Sigmoid colon (tissue), 7 donors: ENCODE measurements around the gene RETN. TPM values are rescaled to one million over a fixed set of nuclear protein-coding genes. Genes with fewer than 3 reads are reported as not detected.

ENCODE experiments used
- DNase-seq: peaks from one replicate; pipeline ENCODE4 v3.0.0-alpha.2; 2019
- H3K27ac ChIP-seq, 4 donors: fragments of 200-600 bp; sonication (generic); one replicate each; pipeline ENCODE4 v1.5.1; 2016 to 2019; ENCODE audit warnings: mild to moderate bottlenecking in 1 of 4
- H3K27me3 ChIP-seq, 3 donors: fragments of 200-600 bp; sonication (generic); one replicate each; pipeline ENCODE4 v1.5.1; 2019; ENCODE audit warnings: mild to moderate bottlenecking in 1 of 3
- H3K36me3 ChIP-seq, 4 donors: fragments of 200-600 bp; sonication (generic); one replicate each; pipeline ENCODE4 v1.5.1; 2016 to 2019
- H3K4me1 ChIP-seq, 4 donors: fragments of 200-600 bp; sonication (generic); one replicate each; pipeline ENCODE4 v1.5.1; 2017 to 2019
- H3K4me3 ChIP-seq, 4 donors: fragments of 200-600 bp; sonication (generic); one replicate each; pipeline ENCODE4 v1.5.1; 2017 to 2019; ENCODE audit warnings: mild to moderate bottlenecking in 2 of 4, moderate library complexity in 1 of 4
- H3K9me3 ChIP-seq, 4 donors: fragments of 200-600 bp in 3 of 4; sonication (generic) in 3 of 4; one replicate each; pipeline versions ENCODE4 v1.5.1 to v1.6.1; 2013 to 2019
- CTCF ChIP-seq, 4 experiments: fragments of 450-650 bp in 3 of 4; fragments of 200-600 bp in 1 of 4; IDR thresholded peaks; one replicate each; pipeline ENCODE4 v1.5.1; 2016 to 2019; ENCODE audit warnings: antibody characterized with exemption in 4 of 4, mild to moderate bottlenecking in 3 of 4, moderate library complexity in 2 of 4
- EP300 ChIP-seq, 4 donors: sonication (generic); formaldehyde crosslinking; IDR thresholded peaks; one replicate each; pipeline ENCODE4 v1.6.1; 2017; ENCODE audit warnings: antibody characterized with exemption in 4 of 4
- POLR2A ChIP-seq, 2 donors: fragments of 450-650 bp; IDR thresholded peaks; one replicate each; pipeline ENCODE4 v1.6.1; 2016; ENCODE audit warnings: antibody characterized with exemption in 2 of 2, mild to moderate bottlenecking in 2 of 2, moderate library complexity in 2 of 2
- POLR2AphosphoS5 ChIP-seq, 4 donors: sonication (generic); formaldehyde crosslinking; IDR thresholded peaks; one replicate each; pipeline ENCODE4 v1.6.1; 2017; ENCODE audit warnings: antibody characterized with exemption in 4 of 4
- WGBS, 2 donors: extraction: QIAGEN DNeasy Blood & Tissue Kit; methylation state at CpG; one replicate each; pipeline ENCODE4 v1.1.7; 2013; 5-methylcytosine and 5-hydroxymethylcytosine counted together
- intact Hi-C: fragments of 100-400 bp; cut with DNase I; formaldehyde crosslinking; loops from one replicate; pipeline ENCODE4 v1.15.1; 2023
- polyA plus RNA-seq, 3 donors: library from polyadenylated mRNA; stranded (reverse); fragments of 200-250 nt; gene quantifications; one replicate each; pipeline ENCODE4 v1.2.3, GENCODE V29; 2013
- total RNA-seq, 4 donors: library from RNA; depleted of rRNA; stranded (reverse); fragments of >200 nt; gene quantifications; one replicate each; pipeline ENCODE4 v1.1.0, GENCODE V29; 2016
- donor health status: healthy with polysubstance abuse.
- donor health status: Bipolar disorder and iron deficiency.
- donor health status: healthy.

The RETN gene
- total and polyA plus RNA-seq, 7 donors: 3.6 to 38.1 (median 8.6) TPM; not detected in 4

DNA sequence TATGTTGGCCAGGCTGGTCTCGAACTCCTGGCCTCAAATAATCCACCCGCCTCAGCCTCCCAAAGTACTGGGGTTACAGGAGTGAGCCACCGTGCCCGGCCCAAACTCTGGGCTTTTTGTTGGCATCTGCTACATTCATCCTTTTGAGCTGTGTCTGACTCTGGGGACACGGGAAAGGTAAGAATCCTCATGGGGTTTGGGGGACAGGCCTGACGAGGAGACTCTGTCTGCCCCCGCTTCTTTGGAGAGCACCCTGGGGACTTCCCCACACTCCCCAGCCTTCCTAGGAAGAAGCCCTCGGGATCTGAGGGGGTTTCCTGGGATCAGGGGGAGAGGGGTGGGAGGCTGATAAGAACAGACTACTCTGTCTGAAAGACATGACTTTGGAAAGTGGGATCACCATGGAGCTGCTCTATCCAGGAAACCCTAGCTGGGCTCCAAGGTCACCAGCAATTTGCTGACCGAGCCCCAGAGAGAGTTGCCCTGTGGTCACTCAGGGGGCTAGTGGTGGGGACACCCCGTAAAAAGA lies 41.1 kb downstream of the RETN start:
- intact Hi-C loops: no loop called here
- Histone ChIP-seq H3K4me3 (no peak overlapping the region), H3K4me1 (no peaks in the 10 kb centered on the region), H3K27me3 (no peaks in the 10 kb centered on the region), H3K27ac (no peak overlapping the region), H3K9me3 (no peaks in the 10 kb centered on the region), H3K36me3 (no peaks in the 10 kb centered on the region)
- 74 to 76% methylated on average over 10 of the region's 10 CpGs for WGBS, 2 donors
- DNase-seq: no peak
- no peak for TF ChIP-seq CTCF (IDR thresholded peaks at IDR 0.05)
- no peak for TF ChIP-seq POLR2AphosphoS5 (IDR thresholded peaks at IDR 0.05)
- no peak for TF ChIP-seq EP300 (IDR thresholded peaks at IDR 0.05)
- TF ChIP-seq POLR2A (IDR thresholded peaks at IDR 0.05): no peak

GRCh38 chr19:7710616-7711015 lies 41.8 kb downstream of the RETN start:
- WGBS, 2 donors: 76 to 77% methylated on average over 5 of the region's 5 CpGs
- H3K27ac ChIP-seq: no peak overlapping the region
- H3K4me3 ChIP-seq: no peak overlapping the region
- H3K36me3 ChIP-seq: no peaks in the 10 kb centered on the region
- DNase-seq: no peak
- no peak for TF ChIP-seq CTCF (IDR thresholded peaks at IDR 0.05)
- no peak for TF ChIP-seq EP300 (IDR thresholded peaks at IDR 0.05)
- TF ChIP-seq POLR2AphosphoS5 (IDR thresholded peaks at IDR 0.05): no peak
- TF ChIP-seq POLR2A (IDR thresholded peaks at IDR 0.05): no peak
- intact Hi-C loops: no loop called here
- no peaks in the 10 kb centered on the region for H3K9me3 ChIP-seq
- no peaks in the 10 kb centered on the region for H3K27me3 ChIP-seq
- H3K4me1 ChIP-seq: no peaks in the 10 kb centered on the region

DNA sequence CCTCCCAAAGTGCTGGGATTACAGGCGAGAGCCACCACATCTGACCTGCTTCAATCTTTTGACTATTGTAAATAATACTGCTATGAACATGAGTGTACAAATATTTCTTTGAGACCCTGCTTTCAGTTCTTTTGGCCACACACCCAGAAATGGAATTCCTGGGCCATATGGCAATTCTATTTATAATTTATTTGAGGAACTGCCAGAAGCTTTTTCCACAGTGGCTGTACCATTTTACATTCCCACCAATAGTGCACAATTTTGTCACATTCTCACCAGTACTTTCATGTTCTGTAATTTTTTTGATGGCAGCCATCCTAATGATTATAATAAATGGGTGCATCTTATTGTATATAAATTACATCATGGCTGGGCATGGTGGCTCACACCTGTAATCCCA lies 46.8 kb downstream of the RETN start:
- WGBS, 2 donors: 79 to 84% methylated on average over 1 of the region's 1 CpG
- intact Hi-C loops: no loop called here

DNA sequence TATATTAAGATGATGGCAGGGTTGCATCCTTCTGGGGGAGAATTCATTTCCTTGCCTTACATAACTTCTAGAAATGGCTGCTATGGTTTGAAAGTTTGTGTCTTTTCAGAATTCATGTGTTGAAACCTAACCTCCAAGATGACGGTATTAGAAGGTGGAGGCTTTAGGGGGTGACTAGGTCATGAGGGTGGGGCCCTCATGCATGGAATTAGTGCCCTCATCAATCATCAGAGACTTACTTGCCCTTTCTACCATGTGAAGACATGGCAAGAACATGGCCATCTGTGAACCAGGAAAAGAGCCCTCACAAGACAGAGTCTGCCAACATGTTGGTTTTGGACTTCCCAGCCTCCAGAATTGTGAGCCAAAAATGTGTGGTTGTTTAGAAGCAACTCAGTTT lies 47.9 kb downstream of the RETN start:
- Histone ChIP-seq H3K36me3 (no peaks in the 10 kb centered on the region), H3K4me3 (no peak overlapping the region), H3K27ac (no peak overlapping the region), H3K4me1 (no peaks in the 10 kb centered on the region), H3K9me3 (peaks cover 0 to 4% (median 1%) of the 10 kb centered on the region in 4 donors), H3K27me3 (peaks cover 0 to 6% (median 0%) of the 10 kb centered on the region in 3 donors)
- TF ChIP-seq POLR2AphosphoS5 (IDR thresholded peaks at IDR 0.05) (no peak), CTCF (IDR thresholded peaks at IDR 0.05) (no peak)
- DNase-seq: no peak
- WGBS, 2 donors: 88 to 89% methylated on average over 1 of the region's 1 CpG
- intact Hi-C loops: no loop called here

More for the DNA sequence above, 46.8 kb downstream of the RETN start:
- Histone ChIP-seq H3K4me1 (no peaks in the 10 kb centered on the region), H3K9me3 (peaks cover 0 to 4% (median 1%) of the 10 kb centered on the region in 4 donors), H3K27ac (no peak overlapping the region), H3K4me3 (no peak overlapping the region), H3K27me3 (peaks cover 0 to 6% (median 0%) of the 10 kb centered on the region in 3 donors), H3K36me3 (no peaks in the 10 kb centered on the region)
- TF ChIP-seq POLR2AphosphoS5 (IDR thresholded peaks at IDR 0.05) (no peak), POLR2A (IDR thresholded peaks at IDR 0.05) (no peak), EP300 (IDR thresholded peaks at IDR 0.05) (no peak), CTCF (IDR thresholded peaks at IDR 0.05) (no peak)
- DNase-seq: no peak

- Histone ChIP-seq H3K27ac (no peak overlapping the region), H3K36me3 (no peaks in the 10 kb centered on the region), H3K27me3 (peaks cover 0 to 6% (median 0%) of the 10 kb centered on the region in 3 donors), H3K4me3 (no peak overlapping the region), H3K9me3 (peaks cover 0 to 4% (median 1%) of the 10 kb centered on the region in 4 donors), H3K4me1 (no peaks in the 10 kb centered on the region)
- TF ChIP-seq POLR2A (IDR thresholded peaks at IDR 0.05): no peak
- no peak for TF ChIP-seq POLR2AphosphoS5 (IDR thresholded peaks at IDR 0.05)
- DNase-seq: no peak
- intact Hi-C loops: no loop called here
- WGBS, 2 donors: 41 to 61% methylated on average over 8 of the region's 8 CpGs
Measured at GRCh38 chr19:7718668-7719067, 49.8 kb downstream of the RETN start.

Other genes with a start within 250 kb of the RETN start
- 1 to 10 TPM in 3 of 4 donors, not detected in 1; 2.3 to 4.8 (median 3.6) TPM for gene PEX11G, start 180.0 kb upstream of the RETN start, total RNA-seq
- gene PEX11G, start 180.0 kb upstream of the RETN start, polyA plus RNA-seq: 10 to 100 TPM in 1 of 3 donors, 1 to 10 TPM in 2; 5.4 to 12.3 (median 6.6) TPM
- 100 to 1,000 TPM in 1 of 4 donors, 10 to 100 TPM in 3; 64.5 to 120 (median 69.6) TPM for gene ZNF358, start 152.9 kb upstream of the RETN start, total RNA-seq
- gene ZNF358, start 152.9 kb upstream of the RETN start, polyA plus RNA-seq: 10 to 100 TPM; 29.3 to 52.9 (median 31.9) TPM
- gene MCOLN1, start 146.4 kb upstream of the RETN start, total RNA-seq: 10 to 100 TPM; 15.5 to 21.3 (median 17.1) TPM
- gene MCOLN1, start 146.4 kb upstream of the RETN start, polyA plus RNA-seq: 10 to 100 TPM; 16.0 to 23.7 (median 16.8) TPM
- 10 to 100 TPM; 35.2 to 77.0 (median 44.1) TPM for gene PNPLA6, start 133.3 kb upstream of the RETN start, total RNA-seq
- 10 to 100 TPM; 13.6 to 76.3 (median 15.0) TPM for gene PNPLA6, start 133.3 kb upstream of the RETN start, polyA plus RNA-seq
- under 1 TPM in 3 of 4 donors, not detected in 1; under 0.01 to 0.28 (median 0.27) TPM for gene CAMSAP3, start 73.2 kb upstream of the RETN start, total RNA-seq
- 10 to 100 TPM; 15.6 to 37.2 (median 26.8) TPM for gene CAMSAP3, start 73.2 kb upstream of the RETN start, polyA plus RNA-seq
- gene XAB2, start 39.5 kb upstream of the RETN start, total RNA-seq: 10 to 100 TPM; 29.5 to 38.3 (median 33.8) TPM
- gene XAB2, start 39.5 kb upstream of the RETN start, polyA plus RNA-seq: 10 to 100 TPM in 2 of 3 donors, 1 to 10 TPM in 1; 9.7 to 29.9 (median 13.8) TPM
- gene PET100, start 39.3 kb upstream of the RETN start, total RNA-seq: 10 to 100 TPM; 10.8 to 37.1 (median 30.1) TPM
- gene PET100, start 39.3 kb upstream of the RETN start, polyA plus RNA-seq: 10 to 100 TPM; 63.3 to 70.9 (median 68.7) TPM
- not detected for gene PCP2, start 35.3 kb upstream of the RETN start, total RNA-seq
- 1 to 10 TPM in 1 of 3 donors, not detected in 2; 1.0 TPM for gene PCP2, start 35.3 kb upstream of the RETN start, polyA plus RNA-seq
- gene STXBP2, start 31.9 kb upstream of the RETN start, total RNA-seq: 1 to 10 TPM; 5.9 to 9.3 (median 7.6) TPM
- 100 to 1,000 TPM; 117 to 163 (median 132) TPM for gene STXBP2, start 31.9 kb upstream of the RETN start, polyA plus RNA-seq
- under 1 TPM in 3 of 4 donors, not detected in 1; 0.36 to 0.49 (median 0.41) TPM for gene MCEMP1, start 8.0 kb downstream of the RETN start, total RNA-seq
- 1 to 10 TPM in 2 of 3 donors, under 1 TPM in 1; 0.51 to 2.8 (median 1.8) TPM for gene MCEMP1, start 8.0 kb downstream of the RETN start, polyA plus RNA-seq
- 10 to 100 TPM; 32.8 to 89.6 (median 50.5) TPM for gene TRAPPC5, start 11.8 kb downstream of the RETN start, total RNA-seq
- 10 to 100 TPM; 55.3 to 75.5 (median 55.9) TPM for gene TRAPPC5, start 11.8 kb downstream of the RETN start, polyA plus RNA-seq
- gene FCER2, start 33.1 kb downstream of the RETN start, total RNA-seq: 1 to 10 TPM in 1 of 4 donors, under 1 TPM in 3; 0.27 to 2.5 (median 0.61) TPM
- gene FCER2, start 33.1 kb downstream of the RETN start, polyA plus RNA-seq: 10 to 100 TPM in 1 of 3 donors, under 1 TPM in 1, not detected in 1; 0.46 to 14.7 TPM
- gene CLEC4G, start 63.1 kb downstream of the RETN start, total RNA-seq: 1 to 10 TPM; 1.4 to 3.6 (median 3.1) TPM
- gene CLEC4G, start 63.1 kb downstream of the RETN start, polyA plus RNA-seq: under 1 TPM in 2 of 3 donors, not detected in 1; 0.45 to 0.46 TPM
- gene CD209, start 78.5 kb downstream of the RETN start, total RNA-seq: 1 to 10 TPM; 1.4 to 6.4 (median 5.6) TPM
- 10 to 100 TPM in 1 of 3 donors, 1 to 10 TPM in 2; 2.9 to 12.3 (median 3.6) TPM for gene CD209, start 78.5 kb downstream of the RETN start, polyA plus RNA-seq
- 1 to 10 TPM in 1 of 4 donors, not detected in 3; 1.4 TPM for gene CLEC4M, start 94.2 kb downstream of the RETN start, total RNA-seq
- under 1 TPM in 2 of 3 donors, not detected in 1; under 0.01 to 0.82 TPM for gene CLEC4M, start 94.2 kb downstream of the RETN start, polyA plus RNA-seq
- gene EVI5L, start 161.2 kb downstream of the RETN start, total RNA-seq: 10 to 100 TPM in 3 of 4 donors, 1 to 10 TPM in 1; 8.4 to 18.6 (median 12.5) TPM
- 10 to 100 TPM in 1 of 3 donors, 1 to 10 TPM in 2; 5.3 to 11.4 (median 6.0) TPM for gene EVI5L, start 161.2 kb downstream of the RETN start, polyA plus RNA-seq
- not detected for gene PRR36, start 205.3 kb downstream of the RETN start, total RNA-seq
- under 1 TPM in 2 of 3 donors, not detected in 1; under 0.01 to 0.23 TPM for gene PRR36, start 205.3 kb downstream of the RETN start, polyA plus RNA-seq
- gene LRRC8E, start 219.5 kb downstream of the RETN start, total RNA-seq: not detected
- gene LRRC8E, start 219.5 kb downstream of the RETN start, polyA plus RNA-seq: 1 to 10 TPM in 2 of 3 donors, under 1 TPM in 1; 0.23 to 1.2 (median 1.2) TPM
- gene MAP2K7, start 234.8 kb downstream of the RETN start, total RNA-seq: 10 to 100 TPM; 12.5 to 20.2 (median 17.4) TPM
- 10 to 100 TPM; 15.6 to 27.8 (median 15.7) TPM for gene MAP2K7, start 234.8 kb downstream of the RETN start, polyA plus RNA-seq
- gene TGFBR3L, start 245.8 kb downstream of the RETN start, total RNA-seq: 1 to 10 TPM in 1 of 4 donors, not detected in 3; 1.8 TPM
- gene TGFBR3L, start 245.8 kb downstream of the RETN start, polyA plus RNA-seq: not detected